ENCODE results near the gene PRICKLE2. TPM values are rescaled to one million over a fixed set of nuclear protein-coding genes. Genes with fewer than 3 reads are reported as not detected.

Gene PRICKLE2
- total and polyA plus RNA-seq, 10 of the 15 experiments (the other 5 are each of a cell fraction or from before 2014, with no cell fraction given): 0.11 to 2.6 (median 0.69) TPM

- in situ Hi-C loops (cut with MboI) (no loop called here), intact Hi-C loops (cut with micrococcal nuclease; ENCODE audit: unreplicated experiment) (no loop called here)
- no peak for FAIRE-seq
- Histone ChIP-seq H2AFZ (ENCODE audit: control insufficient read depth, low read depth, low read length) (no peak overlapping the region), H3K4me2 (ENCODE audit: control insufficient read depth, insufficient read depth) (no peak overlapping the region), H3K4me1 (ENCODE audit: control insufficient read depth, insufficient read depth, low read length) (no peaks in the 10 kb centered on the region), H3K4me3 (no peak overlapping the region), H3K27ac (ENCODE audit: control insufficient read depth, insufficient read depth) (no peak overlapping the region), H3K27me3 (replicated peaks in 1 of 2; ENCODE audit: control insufficient read depth in 2 of 2, insufficient read depth in 2 of 2, low read length in 1 of 2) (no peaks in the 10 kb centered on the region), H3K79me2 (ENCODE audit: control insufficient read depth, insufficient read depth, low read length) (no peaks in the 10 kb centered on the region), H3K36me3 (ENCODE audit: control insufficient read depth in 2 of 2, insufficient read depth in 2 of 2, low read length in 1 of 2) (no peaks in the 10 kb centered on the region), H4K20me1 (ENCODE audit: control insufficient read depth, insufficient read depth) (no peaks in the 10 kb centered on the region), H3K9ac (ENCODE audit: control insufficient read depth, insufficient read depth, low read length) (no peak overlapping the region), H3K9me3 (replicated peaks; ENCODE audit: control insufficient read depth, insufficient read depth, low read length) (no peaks in the 10 kb centered on the region)
- no peak for TF ChIP-seq SREBF1 (IDR thresholded peaks at IDR 0.05; ENCODE audit: low read length)
- TF ChIP-seq POLR2A (IDR thresholded peaks at IDR 0.05; ENCODE audit: low read depth, low read length): no peak
- TF ChIP-seq EGR1 (IDR thresholded peaks at IDR 0.05; ENCODE audit: borderline replicate concordance in 1 of 2, low read depth in 2 of 2, low read length in 2 of 2): no peak
- TF ChIP-seq SIX5 (IDR thresholded peaks at IDR 0.05; ENCODE audit: low read depth, low read length, severe bottlenecking): no peak
- no peak for TF ChIP-seq MLLT1 (IDR thresholded peaks at IDR 0.05)
- TF ChIP-seq BCL3 (IDR thresholded peaks at IDR 0.05; ENCODE audit: borderline replicate concordance, insufficient read depth, low read depth, low read length, poor library complexity, severe bottlenecking): no peak
- TF ChIP-seq MXI1 (IDR thresholded peaks at IDR 0.05; ENCODE audit: low read depth, low read length): no peak
- no peak for TF ChIP-seq TARDBP (IDR thresholded peaks at IDR 0.05; ENCODE audit: borderline replicate concordance)
- no peak for TF ChIP-seq ZBTB40 (IDR thresholded peaks at IDR 0.05; ENCODE audit: borderline replicate concordance)
- TF ChIP-seq NR2C2 (IDR thresholded peaks at IDR 0.05; ENCODE audit: borderline replicate concordance, control insufficient read depth, insufficient read length, low read depth): no peak
- TF ChIP-seq ZZZ3 (IDR thresholded peaks at IDR 0.05; ENCODE audit: control insufficient read depth, insufficient read length, low read depth): no peak
- no peak for TF ChIP-seq ATF2 (IDR thresholded peaks at IDR 0.05; ENCODE audit: low read length)
- no peak for TF ChIP-seq IRF4 (IDR thresholded peaks at IDR 0.05; ENCODE audit: low read depth, low read length)
- DNase-seq (ENCODE audit: low read depth, low spot score): no peak
- CTCF ChIA-PET: interaction anchor here (1.0 to 1.4 kb wide), 2 partner anchors 41 to 406 kb away, joined by 3 to 4 read pairs; no protein-coding TSS in a partner anchor
- POLR2A ChIA-PET: interaction anchor here (0.8 kb wide), 1 partner anchor 326 kb away, joined by 4 read pairs; no protein-coding TSS in a partner anchor
- RAD21 ChIA-PET (ENCODE audit: unreplicated experiment): no interaction called here
- SMC1A ChIA-PET (ENCODE audit: uncharacterized antibody, unreplicated experiment): interaction anchor here (1.2 to 1.9 kb wide), 3 partner anchors 21 to 320 kb away, joined by 3 to 5 read pairs (median 4); no protein-coding TSS in a partner anchor
- ATAC-seq: no peak
- 19% methylated on average over 5 of the region's 5 CpGs for WGBS (ENCODE audit: insufficient coverage, insufficient replicate concordance, low lambda C conversion rate, missing lambda C conversion rate)
- BruUV-seq (replicated peaks): no TSS peak
Measured at GRCh38 chr3:64079369-64080150, 145.7 kb downstream of the PRICKLE2 start.

Data from GM12878 (cell line).